WTC11 (cell line): ENCODE results near the gene SPOCK2. TPM values are rescaled to one million over a fixed set of nuclear protein-coding genes. Genes with fewer than 3 reads are reported as not detected.

Source experiments
- ATAC-seq: fragments of 200-7000 bp; cut with Tn5 transposase; 2 replicates; pipeline ENCODE4 v1.10.0; 2021; ENCODE audit warnings: mild to moderate bottlenecking, moderate library complexity
- CTCF ChIA-PET: fragments of 300-600 bp; sonication (Branson Sonifier 250); formaldehyde crosslinking; loops from one replicate; lab custom pipeline; 2021; ENCODE audit warnings: antibody characterized with exemption; lab: Charles Lee
- POLR2A ChIA-PET: fragments of 350-600 bp; sonication (Branson Sonifier 250); formaldehyde crosslinking; loops from one replicate; lab custom pipeline; 2021; ENCODE audit warnings: antibody characterized with exemption; lab: Charles Lee
- DNase-seq: peaks from one replicate; pipeline ENCODE4 v3.0.0; 2021; ENCODE audit warnings: low spot score
- H3K27ac Mint-ChIP-seq: 2 replicates; pipeline ENCODE4 v1.8.0; 2021; ENCODE audit warnings: mixed read lengths
- H3K27me3 Mint-ChIP-seq: 2 replicates; pipeline ENCODE4 v1.8.0; 2021; ENCODE audit warnings: low read depth, mild to moderate bottlenecking, moderate library complexity, mixed read lengths
- H3K36me3 Mint-ChIP-seq: 2 replicates; pipeline ENCODE4 v1.8.0; 2021; ENCODE audit warnings: mixed read lengths
- H3K4me1 Mint-ChIP-seq: 2 replicates; pipeline ENCODE4 v1.8.0; 2022; ENCODE audit warnings: mixed read lengths
- H3K4me3 Mint-ChIP-seq: 2 replicates; pipeline ENCODE4 v1.8.0; 2021; ENCODE audit warnings: mild to moderate bottlenecking, moderate library complexity, mixed read lengths
- H3K9me3 Mint-ChIP-seq: 2 replicates; pipeline ENCODE4 v1.8.0; 2021; ENCODE audit warnings: mixed read lengths
- EMX1 ChIP-seq: fragments of 250-450 bp; sonication (Bioruptor Pico); IDR thresholded peaks from 2 replicates; pipeline ENCODE4 v1.8.0; 2021; ENCODE audit warnings: mild to moderate bottlenecking
- JAZF1 ChIP-seq: fragments of 250-450 bp; sonication (Bioruptor Pico); IDR thresholded peaks from 2 replicates; pipeline ENCODE4 v1.9.0; 2021; ENCODE audit warnings: moderate library complexity, mild to moderate bottlenecking, inconsistent platforms
- MXD4 ChIP-seq: fragments of 250-450 bp; sonication (Bioruptor Pico); IDR thresholded peaks from 2 replicates; pipeline ENCODE4 v1.8.0; 2021; ENCODE audit warnings: mild to moderate bottlenecking, moderate library complexity, borderline replicate concordance
- TEAD4 ChIP-seq: sonication (generic); formaldehyde crosslinking; IDR thresholded peaks from 2 replicates; pipeline ENCODE4 v1.8.0; 2022; ENCODE audit warnings: mild to moderate bottlenecking, missing genetic modification reagents
- total RNA-seq: library from RNA; stranded (reverse); gene quantifications from 3 replicates; pipeline ENCODE4 v1.2.3, GENCODE V29; 2021
- TF ChIP-seq, protein P1 (sequence below): sonication (generic); formaldehyde crosslinking; IDR thresholded peaks from 2 replicates; pipeline ENCODE4 v1.8.0; 2022; ENCODE audit warnings: missing genetic modification reagents
- TF ChIP-seq, protein P2 (sequence below): sonication (generic); formaldehyde crosslinking; IDR thresholded peaks from 2 replicates; pipeline ENCODE4 v1.8.0; 2023; ENCODE audit warnings: missing genetic modification reagents, mild to moderate bottlenecking, borderline replicate concordance
- TF ChIP-seq, protein P3 (sequence below): sonication (generic); formaldehyde crosslinking; IDR thresholded peaks from 2 replicates; pipeline ENCODE4 v1.8.0; 2022; ENCODE audit warnings: mild to moderate bottlenecking, missing genetic modification reagents
- TF ChIP-seq, protein P4 (sequence below): sonication (generic); formaldehyde crosslinking; IDR thresholded peaks from 2 replicates; pipeline ENCODE4 v1.8.1; 2023; ENCODE audit warnings: mild to moderate bottlenecking, missing genetic modification reagents, moderate library complexity
- TF ChIP-seq, protein P5 (sequence below): fragments of 250-450 bp; sonication (Bioruptor Pico); conservative IDR thresholded peaks from 2 replicates; pipeline ENCODE4 v1.9.0; 2021; ENCODE audit warnings: mild to moderate bottlenecking

The SPOCK2 gene
- total RNA-seq, 1 experiment from 2014 or later: 4.7 TPM

DNA sequence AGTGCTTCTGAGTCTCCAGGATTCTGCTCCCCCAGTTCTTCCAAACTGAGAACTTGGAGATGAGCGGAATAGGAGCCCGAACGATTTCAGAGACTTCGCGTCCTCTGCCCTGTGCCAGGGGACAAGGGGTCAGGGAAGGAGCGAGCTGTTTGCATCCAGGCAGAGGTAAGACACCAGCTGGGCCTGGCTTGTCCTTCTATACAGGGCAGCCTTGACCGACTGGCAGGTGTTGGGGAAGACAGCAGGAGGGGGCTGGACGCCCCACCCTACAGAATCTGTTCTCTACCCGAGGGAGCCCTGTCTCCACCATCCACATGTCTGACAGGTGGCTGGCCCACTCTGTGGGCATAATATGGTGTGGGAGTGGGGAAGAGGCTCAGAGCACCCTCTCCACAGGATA is 7.1 kb downstream of the SPOCK2 start (continued):
- TF ChIP-seq, protein P1, sequence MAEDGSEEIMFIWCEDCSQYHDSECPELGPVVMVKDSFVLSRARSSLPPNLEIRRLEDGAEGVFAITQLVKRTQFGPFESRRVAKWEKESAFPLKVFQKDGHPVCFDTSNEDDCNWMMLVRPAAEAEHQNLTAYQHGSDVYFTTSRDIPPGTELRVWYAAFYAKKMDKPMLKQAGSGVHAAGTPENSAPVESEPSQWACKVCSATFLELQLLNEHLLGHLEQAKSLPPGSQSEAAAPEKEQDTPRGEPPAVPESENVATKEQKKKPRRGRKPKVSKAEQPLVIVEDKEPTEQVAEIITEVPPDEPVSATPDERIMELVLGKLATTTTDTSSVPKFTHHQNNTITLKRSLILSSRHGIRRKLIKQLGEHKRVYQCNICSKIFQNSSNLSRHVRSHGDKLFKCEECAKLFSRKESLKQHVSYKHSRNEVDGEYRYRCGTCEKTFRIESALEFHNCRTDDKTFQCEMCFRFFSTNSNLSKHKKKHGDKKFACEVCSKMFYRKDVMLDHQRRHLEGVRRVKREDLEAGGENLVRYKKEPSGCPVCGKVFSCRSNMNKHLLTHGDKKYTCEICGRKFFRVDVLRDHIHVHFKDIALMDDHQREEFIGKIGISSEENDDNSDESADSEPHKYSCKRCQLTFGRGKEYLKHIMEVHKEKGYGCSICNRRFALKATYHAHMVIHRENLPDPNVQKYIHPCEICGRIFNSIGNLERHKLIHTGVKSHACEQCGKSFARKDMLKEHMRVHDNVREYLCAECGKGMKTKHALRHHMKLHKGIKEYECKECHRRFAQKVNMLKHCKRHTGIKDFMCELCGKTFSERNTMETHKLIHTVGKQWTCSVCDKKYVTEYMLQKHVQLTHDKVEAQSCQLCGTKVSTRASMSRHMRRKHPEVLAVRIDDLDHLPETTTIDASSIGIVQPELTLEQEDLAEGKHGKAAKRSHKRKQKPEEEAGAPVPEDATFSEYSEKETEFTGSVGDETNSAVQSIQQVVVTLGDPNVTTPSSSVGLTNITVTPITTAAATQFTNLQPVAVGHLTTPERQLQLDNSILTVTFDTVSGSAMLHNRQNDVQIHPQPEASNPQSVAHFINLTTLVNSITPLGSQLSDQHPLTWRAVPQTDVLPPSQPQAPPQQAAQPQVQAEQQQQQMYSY (CRISPR knock-in tag): no peak

DNA sequence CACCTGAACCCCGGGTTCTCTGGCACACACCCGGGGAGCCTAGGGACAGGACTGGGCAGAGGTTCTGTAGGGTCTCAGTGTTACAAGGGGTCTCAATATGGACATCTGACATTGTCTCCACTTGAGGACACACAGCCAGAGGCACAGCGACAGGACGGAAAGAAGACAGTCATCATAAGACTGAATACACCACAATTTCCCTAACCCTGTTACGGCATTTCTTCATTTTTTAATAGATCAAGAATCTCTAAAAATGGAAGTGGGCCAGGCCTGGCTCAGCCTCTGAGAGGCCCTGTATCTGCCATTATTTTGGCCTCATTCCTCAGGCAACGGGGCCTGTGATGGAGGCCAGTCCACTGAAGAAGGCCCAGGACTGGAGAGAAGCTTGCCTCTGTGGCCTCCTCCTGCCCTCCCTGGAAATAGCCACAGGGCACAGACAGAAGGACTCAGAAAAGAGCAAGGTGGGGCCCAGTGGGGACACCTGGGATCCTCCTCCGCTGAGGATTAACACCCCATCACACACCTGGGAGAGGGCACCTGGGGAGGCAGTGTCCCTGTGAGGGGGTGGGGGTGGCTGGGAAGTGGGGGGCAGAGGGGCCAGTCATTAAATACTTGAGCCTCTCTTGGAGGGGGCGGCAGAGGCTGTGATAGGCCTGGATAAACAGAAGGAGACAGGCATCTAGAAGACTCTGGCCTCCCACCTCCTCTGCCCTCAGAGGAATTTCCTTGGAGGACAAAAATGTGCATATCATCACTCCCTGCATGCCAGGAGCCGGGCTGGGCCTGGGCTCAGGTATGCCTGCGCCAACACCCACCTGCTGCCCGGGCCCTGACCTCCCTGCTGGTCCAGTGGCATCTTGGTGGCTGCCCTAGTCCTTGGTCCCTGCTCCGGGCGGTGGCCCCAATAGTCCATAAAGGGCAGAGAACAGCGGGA is 8.0 kb downstream of the SPOCK2 start:
- Mint-ChIP-seq H3K27ac (no peak overlapping the region), H3K4me1 (peaks cover 5% of the 10 kb centered on the region; the same call in 1 of the 2 replicates), H3K36me3 (no peaks in the 10 kb centered on the region), H3K9me3 (no peaks in the 10 kb centered on the region), H3K27me3 (peaks cover 8% of the 10 kb centered on the region), H3K4me3 (no peak overlapping the region)
- peak; percentile 53 for ATAC-seq
- CTCF ChIA-PET: interaction anchor here (1.3 to 2.6 kb wide), 2 partner anchors 10 to 11 kb away, joined by 4 to 14 read pairs; no protein-coding TSS in a partner anchor
- POLR2A ChIA-PET: no interaction called here
- TF ChIP-seq, protein P2, sequence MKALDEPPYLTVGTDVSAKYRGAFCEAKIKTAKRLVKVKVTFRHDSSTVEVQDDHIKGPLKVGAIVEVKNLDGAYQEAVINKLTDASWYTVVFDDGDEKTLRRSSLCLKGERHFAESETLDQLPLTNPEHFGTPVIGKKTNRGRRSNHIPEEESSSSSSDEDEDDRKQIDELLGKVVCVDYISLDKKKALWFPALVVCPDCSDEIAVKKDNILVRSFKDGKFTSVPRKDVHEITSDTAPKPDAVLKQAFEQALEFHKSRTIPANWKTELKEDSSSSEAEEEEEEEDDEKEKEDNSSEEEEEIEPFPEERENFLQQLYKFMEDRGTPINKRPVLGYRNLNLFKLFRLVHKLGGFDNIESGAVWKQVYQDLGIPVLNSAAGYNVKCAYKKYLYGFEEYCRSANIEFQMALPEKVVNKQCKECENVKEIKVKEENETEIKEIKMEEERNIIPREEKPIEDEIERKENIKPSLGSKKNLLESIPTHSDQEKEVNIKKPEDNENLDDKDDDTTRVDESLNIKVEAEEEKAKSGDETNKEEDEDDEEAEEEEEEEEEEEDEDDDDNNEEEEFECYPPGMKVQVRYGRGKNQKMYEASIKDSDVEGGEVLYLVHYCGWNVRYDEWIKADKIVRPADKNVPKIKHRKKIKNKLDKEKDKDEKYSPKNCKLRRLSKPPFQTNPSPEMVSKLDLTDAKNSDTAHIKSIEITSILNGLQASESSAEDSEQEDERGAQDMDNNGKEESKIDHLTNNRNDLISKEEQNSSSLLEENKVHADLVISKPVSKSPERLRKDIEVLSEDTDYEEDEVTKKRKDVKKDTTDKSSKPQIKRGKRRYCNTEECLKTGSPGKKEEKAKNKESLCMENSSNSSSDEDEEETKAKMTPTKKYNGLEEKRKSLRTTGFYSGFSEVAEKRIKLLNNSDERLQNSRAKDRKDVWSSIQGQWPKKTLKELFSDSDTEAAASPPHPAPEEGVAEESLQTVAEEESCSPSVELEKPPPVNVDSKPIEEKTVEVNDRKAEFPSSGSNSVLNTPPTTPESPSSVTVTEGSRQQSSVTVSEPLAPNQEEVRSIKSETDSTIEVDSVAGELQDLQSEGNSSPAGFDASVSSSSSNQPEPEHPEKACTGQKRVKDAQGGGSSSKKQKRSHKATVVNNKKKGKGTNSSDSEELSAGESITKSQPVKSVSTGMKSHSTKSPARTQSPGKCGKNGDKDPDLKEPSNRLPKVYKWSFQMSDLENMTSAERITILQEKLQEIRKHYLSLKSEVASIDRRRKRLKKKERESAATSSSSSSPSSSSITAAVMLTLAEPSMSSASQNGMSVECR (CRISPR knock-in tag): no peak
- no peak for DNase-seq

DNA sequence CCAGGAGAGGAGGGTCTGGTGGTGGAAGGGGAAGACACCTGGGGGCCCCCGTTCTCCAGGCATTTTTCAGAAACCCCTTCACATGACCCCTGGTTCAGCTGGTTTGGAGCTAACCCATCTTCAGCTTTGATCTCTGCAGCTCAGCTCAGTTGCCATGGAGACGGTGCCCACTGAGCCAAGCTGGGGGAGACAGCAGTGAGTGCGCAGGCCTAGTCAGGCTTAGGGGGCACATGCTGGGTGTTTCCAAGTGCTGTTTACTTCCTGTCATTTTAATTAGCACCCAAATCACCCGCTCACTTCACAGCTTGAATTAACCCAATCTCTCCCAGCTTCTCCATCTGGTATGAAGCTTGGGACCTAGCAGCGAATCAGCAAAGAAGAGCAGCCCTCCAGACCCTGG is 9.0 kb downstream of the SPOCK2 start:
- ChIA-PET POLR2A (interaction anchor here (0.9 kb wide), 1 partner anchor 194 kb away, joined by 3 read pairs; the partner anchor contains the start of gene DDIT4), CTCF (interaction anchor here (2.6 to 3.2 kb wide), 2 partner anchors 10 to 31 kb away, joined by 14 to 17 read pairs; no protein-coding TSS in a partner anchor)
- Mint-ChIP-seq H3K27me3 (no peaks in the 10 kb centered on the region), H3K36me3 (no peaks in the 10 kb centered on the region), H3K27ac (no peak overlapping the region), H3K4me1 (peaks cover 5% of the 10 kb centered on the region; the same call in 1 of the 2 replicates), H3K9me3 (no peaks in the 10 kb centered on the region), H3K4me3 (no peak overlapping the region)
- TF ChIP-seq EMX1 (no peak), JAZF1 (CRISPR knock-in tag) (no peak), MXD4 (CRISPR knock-in tag) (no peak), TEAD4 (CRISPR knock-in tag) (no peak)
- TF ChIP-seq, protein P3, sequence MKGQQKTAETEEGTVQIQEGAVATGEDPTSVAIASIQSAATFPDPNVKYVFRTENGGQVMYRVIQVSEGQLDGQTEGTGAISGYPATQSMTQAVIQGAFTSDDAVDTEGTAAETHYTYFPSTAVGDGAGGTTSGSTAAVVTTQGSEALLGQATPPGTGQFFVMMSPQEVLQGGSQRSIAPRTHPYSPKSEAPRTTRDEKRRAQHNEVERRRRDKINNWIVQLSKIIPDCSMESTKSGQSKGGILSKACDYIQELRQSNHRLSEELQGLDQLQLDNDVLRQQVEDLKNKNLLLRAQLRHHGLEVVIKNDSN (CRISPR knock-in tag): no peak
- TF ChIP-seq, protein P4, sequence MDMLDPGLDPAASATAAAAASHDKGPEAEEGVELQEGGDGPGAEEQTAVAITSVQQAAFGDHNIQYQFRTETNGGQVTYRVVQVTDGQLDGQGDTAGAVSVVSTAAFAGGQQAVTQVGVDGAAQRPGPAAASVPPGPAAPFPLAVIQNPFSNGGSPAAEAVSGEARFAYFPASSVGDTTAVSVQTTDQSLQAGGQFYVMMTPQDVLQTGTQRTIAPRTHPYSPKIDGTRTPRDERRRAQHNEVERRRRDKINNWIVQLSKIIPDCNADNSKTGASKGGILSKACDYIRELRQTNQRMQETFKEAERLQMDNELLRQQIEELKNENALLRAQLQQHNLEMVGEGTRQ (CRISPR knock-in tag): no peak
- TF ChIP-seq, protein P5, sequence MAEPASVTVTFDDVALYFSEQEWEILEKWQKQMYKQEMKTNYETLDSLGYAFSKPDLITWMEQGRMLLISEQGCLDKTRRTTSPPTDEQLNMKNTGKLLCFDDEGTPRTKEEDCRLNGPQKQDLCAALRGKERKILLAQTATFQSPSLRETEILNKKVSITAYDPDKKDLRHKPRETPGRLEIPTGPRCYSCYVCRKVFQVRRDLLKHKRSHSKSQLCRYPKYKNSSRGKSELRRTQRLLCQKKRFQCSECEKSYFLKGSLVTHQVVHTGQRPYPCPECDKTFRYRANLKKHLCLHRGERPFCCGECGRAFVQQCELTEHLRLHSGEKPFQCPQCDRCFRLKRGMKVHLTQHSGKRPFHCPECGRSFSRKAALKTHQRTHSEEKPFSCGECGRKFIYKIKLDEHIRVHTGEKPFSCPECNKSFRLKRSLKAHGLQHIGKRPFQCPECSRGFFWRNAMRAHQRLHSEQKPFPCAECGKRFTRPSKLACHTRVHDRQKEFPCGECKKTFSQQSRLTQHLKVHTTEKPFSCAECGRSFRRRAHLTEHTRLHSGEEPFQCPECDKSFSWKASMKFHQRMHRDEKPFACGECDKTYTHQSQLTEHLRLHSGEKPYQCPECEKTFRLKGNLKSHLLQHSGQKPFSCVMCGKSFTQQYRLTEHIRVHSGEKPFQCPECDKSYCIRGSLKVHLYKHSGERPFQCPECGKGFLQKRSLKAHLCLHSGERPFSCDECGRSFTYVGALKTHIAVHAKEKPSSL: no peak
- TF ChIP-seq, protein P2 (CRISPR knock-in tag): no peak
- DNase-seq (no peak), ATAC-seq (no peak)
